ENCODE data around the gene SNURF.
"Not testable (repeated sequence)": the region's sequence is repeated elsewhere in the genome, so short reads cannot be mapped to it uniquely, and the experiment has no call there.

SNURF gene

DNA sequence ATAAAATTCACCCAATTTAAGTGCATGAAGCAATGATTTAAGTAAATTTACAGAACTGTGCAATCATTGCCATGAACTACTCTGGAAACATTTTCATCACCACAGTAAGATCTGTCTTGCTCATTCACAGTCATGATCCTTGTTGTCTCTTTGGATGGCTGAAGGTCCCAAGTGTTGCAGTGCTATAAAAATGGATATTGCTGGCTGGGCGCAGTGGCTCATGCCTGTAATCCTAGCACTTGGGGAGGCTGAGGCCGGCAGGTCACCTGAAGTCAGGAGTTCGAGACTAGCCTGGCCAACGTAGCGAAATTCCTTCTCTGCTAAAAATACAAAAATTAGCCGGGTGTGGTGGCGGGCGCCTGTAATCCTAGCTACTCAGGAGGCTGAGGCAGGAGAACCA is 17.0 kb downstream of the SNURF start:
- no peak for DNase-seq

- not testable (repeated sequence) for DNase-seq
Measured at GRCh38 chr15:24972707-24973106, 17.9 kb downstream of the SNURF start.

GRCh38 chr15:24976932-24977331 is 22.1 kb downstream of the SNURF start:
- DNase-seq = no peak

GRCh38 chr15:24977686-24978085 is 22.9 kb downstream of the SNURF start:
- DNase-seq = no peak

DNA sequence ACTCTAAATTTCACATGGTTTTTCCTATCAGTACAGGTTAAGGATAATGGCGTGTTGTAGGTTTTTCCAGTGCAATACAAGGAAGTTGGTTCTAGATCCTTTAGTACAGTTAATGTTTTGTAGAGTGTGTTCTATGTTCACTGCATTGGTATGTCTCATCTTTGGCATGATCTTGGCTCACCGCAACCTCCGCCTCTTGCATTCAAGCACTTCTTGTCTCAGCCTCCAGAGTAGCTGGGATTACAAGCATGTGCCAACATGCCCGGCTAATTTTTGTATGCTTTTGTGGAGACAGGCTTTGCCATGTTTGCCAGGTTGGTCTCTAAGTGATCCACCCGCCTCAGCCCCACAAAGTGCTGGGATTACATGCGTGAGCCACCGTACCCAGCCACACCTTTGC is 30.4 kb downstream of the SNURF start:
- DNase-seq = no peak

- DNase-seq = no peak
Measured at GRCh38 chr15:24986653-24987052, 31.9 kb downstream of the SNURF start.

Measured in NCI-H1417 treated with DMSO at 0.1 percent for 48 hours (cell line).